ENCODE results near the gene CAMK2G. TPM values are rescaled to one million over a fixed set of nuclear protein-coding genes. Genes with fewer than 3 reads are reported as not detected.

Gene CAMK2G
- polyA plus RNA-seq, 3 donors: 1.7 to 60.7 (median 3.0) TPM

GRCh38 chr10:73867126-73867807 is 7.1 kb downstream of the CAMK2G start:
- peaks cover 86% of the 10 kb centered on the region for H3K4me1 Mint-ChIP-seq
- peaks cover 60 to 77% of the 10 kb centered on the region in 2 donors for H3K4me1 ChIP-seq (ENCODE audit: control insufficient read depth in 1 of 2, insufficient read depth in 2 of 2, low read length in 2 of 2)
- no peaks in the 10 kb centered on the region for H3K9me3 ChIP-seq (replicated peaks in 1 of 2; ENCODE audit: control insufficient read depth in 1 of 2, insufficient read depth in 1 of 2, low read length in 2 of 2)
- H3K4me3 Mint-ChIP-seq: peak overlapping the region in 1 of 2 donors; percentile 73
- DNase-seq: no peak
- H3K9ac ChIP-seq (ENCODE audit: insufficient read depth, low read length, poor library complexity, severe bottlenecking): peak overlapping the region; percentile 29
- no peak for TF ChIP-seq CTCF (IDR thresholded peaks at IDR 0.05)
- peak overlapping the region; percentile 76 to 78 for H3K27ac ChIP-seq (ENCODE audit: low read depth in 1 of 2, low read length in 2 of 2)
- no peaks in the 10 kb centered on the region for H3K9me3 Mint-ChIP-seq
- intact Hi-C loops (cut with micrococcal nuclease): no loop called here
- H3K27me3 Mint-ChIP-seq (ENCODE audit: low read depth in 3 of 3): peaks cover 0 to 2% (median 0%) of the 10 kb centered on the region in 3 donors
- no peaks in the 10 kb centered on the region for H3K27me3 ChIP-seq (ENCODE audit: control insufficient read depth in 2 of 2, insufficient read depth in 2 of 2, low read length in 2 of 2)
- WGBS (ENCODE audit: insufficient coverage): 27% methylated on average over 10 of the region's 10 CpGs
- H2AFZ ChIP-seq (ENCODE audit: insufficient read depth, low read depth, low read length, poor library complexity, severe bottlenecking): peak overlapping the region; percentile 29
- H3K79me2 ChIP-seq (ENCODE audit: insufficient read depth, low read length): peaks cover 85% of the 10 kb centered on the region
- H3K36me3 ChIP-seq (replicated peaks in 1 of 2; ENCODE audit: control insufficient read depth in 1 of 2, insufficient read depth in 2 of 2, low read length in 2 of 2): peaks cover 20 to 49% of the 10 kb centered on the region in 2 donors
- peak overlapping the region; percentile 81 for H3K4me2 ChIP-seq (replicated peaks; ENCODE audit: extremely low read depth, low read length, poor library complexity, severe bottlenecking)
- peaks cover 33% of the 10 kb centered on the region for H4K20me1 ChIP-seq (ENCODE audit: insufficient read depth, low read length)
- peak overlapping the region in 1 of 3 experiments; percentile 74 for H3K4me3 ChIP-seq (replicated peaks in 1 of 3; ENCODE audit: low read depth in 2 of 3, low read length in 3 of 3)
- H3K27ac Mint-ChIP-seq: peak overlapping the region; percentile 83 to 95 (median 91)
- H3K36me3 Mint-ChIP-seq: peaks cover 36 to 77% of the 10 kb centered on the region in 2 donors

DNA sequence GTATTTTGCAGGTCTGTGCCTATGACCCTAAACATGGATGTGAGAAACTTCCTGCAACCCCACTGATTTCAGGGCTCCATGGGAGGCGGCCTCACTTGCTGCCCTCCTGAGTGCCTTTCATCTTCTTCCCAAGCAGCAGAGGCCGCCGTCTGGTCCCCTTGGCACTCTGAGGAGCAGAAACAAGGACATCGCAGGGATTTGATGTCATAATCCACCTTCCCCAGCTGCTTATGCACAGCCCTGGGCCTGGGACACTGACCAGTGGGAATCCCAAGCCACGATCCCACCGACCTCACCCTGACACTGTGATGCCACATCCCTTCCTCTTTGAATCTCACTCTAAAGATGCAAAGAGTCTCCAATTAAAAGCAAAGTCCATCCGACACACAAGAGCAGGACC is 7.7 kb downstream of the CAMK2G start:
- Mint-ChIP-seq H3K27ac (peak overlapping the region; percentile 83 to 95 (median 91)), H3K36me3 (peaks cover 30 to 70% of the 10 kb centered on the region in 2 donors), H3K27me3 (ENCODE audit: low read depth in 3 of 3) (peaks cover 0 to 2% (median 0%) of the 10 kb centered on the region in 3 donors), H3K4me1 (peaks cover 86% of the 10 kb centered on the region), H3K9me3 (no peaks in the 10 kb centered on the region), H3K4me3 (peak overlapping the region in 1 of 2 donors; percentile 86)
- Histone ChIP-seq H3K9me3 (replicated peaks in 1 of 2; ENCODE audit: control insufficient read depth in 1 of 2, insufficient read depth in 1 of 2, low read length in 2 of 2) (no peaks in the 10 kb centered on the region), H3K4me2 (replicated peaks; ENCODE audit: extremely low read depth, low read length, poor library complexity, severe bottlenecking) (peak overlapping the region; percentile 81), H3K9ac (ENCODE audit: insufficient read depth, low read length, poor library complexity, severe bottlenecking) (peak overlapping the region; percentile 29), H2AFZ (ENCODE audit: insufficient read depth, low read depth, low read length, poor library complexity, severe bottlenecking) (no peak overlapping the region), H3K36me3 (replicated peaks in 1 of 2; ENCODE audit: control insufficient read depth in 1 of 2, insufficient read depth in 2 of 2, low read length in 2 of 2) (peaks cover 20 to 43% of the 10 kb centered on the region in 2 donors), H3K4me1 (ENCODE audit: control insufficient read depth in 1 of 2, insufficient read depth in 2 of 2, low read length in 2 of 2) (peaks cover 66 to 77% of the 10 kb centered on the region in 2 donors), H3K27ac (ENCODE audit: low read depth in 1 of 2, low read length in 2 of 2) (peak overlapping the region; percentile 76 to 78), H3K27me3 (ENCODE audit: control insufficient read depth in 2 of 2, insufficient read depth in 2 of 2, low read length in 2 of 2) (no peaks in the 10 kb centered on the region), H3K79me2 (ENCODE audit: insufficient read depth, low read length) (peaks cover 85% of the 10 kb centered on the region), H3K4me3 (replicated peaks in 1 of 3; ENCODE audit: low read depth in 2 of 3, low read length in 3 of 3) (peak overlapping the region in 1 of 3 experiments; percentile 74), H4K20me1 (ENCODE audit: insufficient read depth, low read length) (peaks cover 33% of the 10 kb centered on the region)
- intact Hi-C loops (cut with micrococcal nuclease): no loop called here
- no peak for DNase-seq
- no peak for TF ChIP-seq CTCF (IDR thresholded peaks at IDR 0.05)
- 57% methylated on average over 7 of the region's 7 CpGs for WGBS (ENCODE audit: insufficient coverage)
